ENCODE measurements around the gene LST1.

- no peak for TF ChIP-seq EZH2phosphoT487 (conservative IDR thresholded peaks at IDR 0.05; ENCODE audit: low read length)
- TF ChIP-seq CTCF (IDR thresholded peaks at IDR 0.05; ENCODE audit: insufficient read depth, low read length, poor library complexity, severe bottlenecking), result no peak
Observed at GRCh38 chr6:31632279-31632946, 46.3 kb downstream of the LST1 start.
